Fibroblast of villous mesenchyme (primary cell): ENCODE results near the gene VAT1L. TPM values are rescaled to one million over a fixed set of nuclear protein-coding genes. Genes with fewer than 3 reads are reported as not detected.

ENCODE experiments used
- DNase-seq: peaks from one replicate; pipeline ENCODE4 v3.0.0-alpha.2; 2010; ENCODE audit warnings: low read depth
- H3K4me3 ChIP-seq: 2 replicates; pipeline ENCODE4 v1.5.1; 2011; ENCODE audit warnings: low read depth, mild to moderate bottlenecking, low read length
- CTCF ChIP-seq: IDR thresholded peaks from 2 replicates; pipeline ENCODE4 v1.5.1; 2012; ENCODE audit warnings: low read depth, mild to moderate bottlenecking, low read length; ENCODE audit not compliant: insufficient read depth
- total RNA-seq: library from RNA; depleted of rRNA; stranded (reverse); fragments of >200 nt; gene quantifications from 2 replicates; pipeline ENCODE4 v1.2.3, GENCODE V29; 2012

Gene VAT1L
- total RNA-seq, 1 donor = 37.6 TPM

- TF ChIP-seq CTCF = no peak
- DNase-seq = peak; percentile 54
- H3K4me3 ChIP-seq = no peak overlapping the region
Observed at GRCh38 chr16:77869997-77870813, 81.8 kb downstream of the VAT1L start.

- no peak for TF ChIP-seq CTCF
- no peak overlapping the region for H3K4me3 ChIP-seq
- no peak for DNase-seq
Observed at GRCh38 chr16:77871932-77872331, 83.6 kb downstream of the VAT1L start.

- no peak overlapping the region for H3K4me3 ChIP-seq
- TF ChIP-seq CTCF = no peak
- DNase-seq = peak; percentile 61
Observed at GRCh38 chr16:77873066-77873465, 84.7 kb downstream of the VAT1L start.

GRCh38 chr16:77874347-77874746 lies 86.0 kb downstream of the VAT1L start:
- no peak for DNase-seq
- H3K4me3 ChIP-seq = no peak overlapping the region
- TF ChIP-seq CTCF = no peak

GRCh38 chr16:77876776-77877175 lies 88.4 kb downstream of the VAT1L start:
- TF ChIP-seq CTCF = no peak
- DNase-seq = no peak
- no peak overlapping the region for H3K4me3 ChIP-seq

- DNase-seq = peak; percentile 88
- TF ChIP-seq CTCF = no peak
- H3K4me3 ChIP-seq = no peak overlapping the region
Observed at GRCh38 chr16:77877712-77878347, 89.5 kb downstream of the VAT1L start.
